LNCAP (cell line): ENCODE results near the gene UGT1A5.

Source experiments
- CTCF ChIP-seq: fragments of 450-650 bp; IDR thresholded peaks from 2 replicates; pipeline ENCODE4 v1.5.1; 2017; ENCODE audit warnings: mild to moderate bottlenecking

Gene UGT1A5

GRCh38 chr2:233819884-233820773, 107.4 kb downstream of the UGT1A5 start:
- TF ChIP-seq CTCF = no peak

- no peak for TF ChIP-seq CTCF
These were observed 108.0 kb downstream of the UGT1A5 start for GRCh38 chr2:233820774-233821105.

- TF ChIP-seq CTCF = no peak
These were observed 108.5 kb downstream of the UGT1A5 start for GRCh38 chr2:233821196-233821595.

- no peak for TF ChIP-seq CTCF
These were observed 109.0 kb downstream of the UGT1A5 start for GRCh38 chr2:233821709-233822100.

GRCh38 chr2:233822101-233822771, 109.5 kb downstream of the UGT1A5 start:
- TF ChIP-seq CTCF = no peak
